OCI-LY3 (cell line): Measurements from ENCODE around the gene MGMT.

ENCODE experiments used
- H2AFZ ChIP-seq: fragments of 200-600, 300-600 bp; shearing (Covaris generic); 2 replicates; pipeline ENCODE4 v1.6.0; 2014; ENCODE audit warnings: antibody characterized with exemption, low read depth, low read length
- H3K27ac ChIP-seq: fragments of 200-600, 300-600 bp; sonication (generic); 2 replicates; pipeline ENCODE4 v1.5.1; 2014; ENCODE audit warnings: mild to moderate bottlenecking, low read length, moderate library complexity, mixed read lengths
- H3K27me3 ChIP-seq: fragments of 200-600, 300-600 bp; sonication (generic); 2 replicates; pipeline ENCODE4 v1.6.1; 2014; ENCODE audit warnings: low read depth, low read length, mixed read lengths
- H3K36me3 ChIP-seq: fragments of 200-600, 300-600 bp; sonication (generic); replicated peaks from 2 replicates; pipeline ENCODE3; 2014; ENCODE audit warnings: low read depth, low read length, mixed read lengths
- H3K4me1 ChIP-seq: fragments of 300-600, 200-600 bp; sonication (generic); 2 replicates; pipeline ENCODE4 v1.6.1; 2014; ENCODE audit warnings: low read length, mixed read lengths
- H3K4me2 ChIP-seq: fragments of 200-600, 300-600 bp; sonication (generic); 2 replicates; pipeline ENCODE4 v1.6.1; 2014; ENCODE audit warnings: low read length, mixed read lengths
- H3K4me3 ChIP-seq: fragments of 300-600, 200-600 bp; sonication (generic); 2 replicates; pipeline ENCODE4 v1.5.1; 2014; ENCODE audit warnings: antibody characterized with exemption, mild to moderate bottlenecking, low read length, moderate library complexity
- H3K79me2 ChIP-seq: fragments of 300-600, 200-600 bp; shearing (Covaris generic); 2 replicates; pipeline ENCODE4 v1.6.1; 2014; ENCODE audit warnings: mild to moderate bottlenecking, low read length, mixed read lengths
- H3K9ac ChIP-seq: fragments of 300-600, 200-600 bp; shearing (Covaris generic); 2 replicates; pipeline ENCODE4 v1.6.0; 2014; ENCODE audit warnings: mild to moderate bottlenecking, low read length, moderate library complexity
- H3K9me3 ChIP-seq: fragments of 200-600, 300-600 bp; shearing (Covaris generic); 2 replicates; pipeline ENCODE4 v1.6.1; 2014; ENCODE audit warnings: low read length, mixed read lengths; ENCODE audit not compliant: insufficient read depth
- H4K20me1 ChIP-seq: fragments of 200-600, 300-600 bp; sonication (generic); 2 replicates; pipeline ENCODE4 v1.6.1; 2016; ENCODE audit warnings: low read length, mixed read lengths; ENCODE audit not compliant: insufficient read depth
- EZH2phosphoT487 ChIP-seq: fragments of 200-600 bp; shearing (Covaris generic); IDR thresholded peaks from 2 replicates; pipeline ENCODE4 v1.6.1; 2018; ENCODE audit warnings: antibody characterized with exemption, mixed run types, low read depth
- TF ChIP-seq, protein P1 (sequence below): fragments of 200-600, 300-600 bp; sonication (generic); IDR thresholded peaks from 2 replicates; pipeline ENCODE4 v1.5.1; 2014; ENCODE audit warnings: antibody characterized with exemption, low read length, low read depth

MGMT gene

DNA sequence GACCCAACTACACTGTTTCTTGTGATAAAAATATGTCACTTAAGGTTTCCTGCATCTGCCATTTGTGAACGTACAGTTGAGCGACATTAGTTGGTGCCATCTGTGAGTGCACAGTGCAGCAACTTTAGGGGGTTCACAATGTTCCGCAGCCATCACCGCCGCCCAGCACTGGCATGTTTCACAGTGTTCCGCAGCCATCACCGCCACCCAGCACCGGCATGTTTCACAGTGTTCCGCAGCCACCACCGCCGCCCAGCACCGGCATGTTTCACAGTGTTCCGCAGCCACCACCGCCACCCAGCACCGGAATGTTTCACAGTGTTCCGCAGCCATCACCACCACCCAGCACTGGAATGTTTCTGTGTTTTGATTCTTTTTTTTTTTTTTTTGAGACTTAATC lies 83.0 kb downstream of the MGMT start:
- Histone ChIP-seq H3K4me1 (no peaks in the 10 kb centered on the region), H3K9me3 (no peaks in the 10 kb centered on the region), H3K9ac (no peak overlapping the region), H3K4me3 (no peak overlapping the region), H3K27me3 (no peaks in the 10 kb centered on the region), H3K79me2 (no peaks in the 10 kb centered on the region), H4K20me1 (no peaks in the 10 kb centered on the region), H2AFZ (no peak overlapping the region), H3K4me2 (no peak overlapping the region), H3K36me3 (no peaks in the 10 kb centered on the region), H3K27ac (no peak overlapping the region)
- no peak for TF ChIP-seq EZH2phosphoT487

DNA sequence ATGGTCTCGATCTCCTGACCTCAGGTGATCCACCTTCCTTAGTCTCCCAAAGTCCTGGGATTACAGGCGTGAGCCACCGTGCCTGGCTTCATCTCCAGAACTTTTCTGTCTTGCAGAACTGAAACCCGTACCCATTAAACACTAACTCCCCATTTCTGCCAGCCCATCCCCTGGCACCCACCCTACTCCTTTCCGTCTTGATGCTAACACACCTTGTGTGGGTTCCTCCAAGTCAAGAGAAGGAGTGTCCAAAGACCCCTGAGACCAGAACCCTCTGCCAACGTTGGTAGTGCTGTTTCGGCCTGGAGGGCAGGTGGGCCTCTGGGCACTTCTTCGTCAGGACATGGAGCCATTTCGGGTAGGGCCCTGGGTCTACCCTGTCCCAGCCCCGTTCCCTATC lies 83.6 kb downstream of the MGMT start:
- H3K79me2 ChIP-seq: no peaks in the 10 kb centered on the region
- TF ChIP-seq, protein P1, sequence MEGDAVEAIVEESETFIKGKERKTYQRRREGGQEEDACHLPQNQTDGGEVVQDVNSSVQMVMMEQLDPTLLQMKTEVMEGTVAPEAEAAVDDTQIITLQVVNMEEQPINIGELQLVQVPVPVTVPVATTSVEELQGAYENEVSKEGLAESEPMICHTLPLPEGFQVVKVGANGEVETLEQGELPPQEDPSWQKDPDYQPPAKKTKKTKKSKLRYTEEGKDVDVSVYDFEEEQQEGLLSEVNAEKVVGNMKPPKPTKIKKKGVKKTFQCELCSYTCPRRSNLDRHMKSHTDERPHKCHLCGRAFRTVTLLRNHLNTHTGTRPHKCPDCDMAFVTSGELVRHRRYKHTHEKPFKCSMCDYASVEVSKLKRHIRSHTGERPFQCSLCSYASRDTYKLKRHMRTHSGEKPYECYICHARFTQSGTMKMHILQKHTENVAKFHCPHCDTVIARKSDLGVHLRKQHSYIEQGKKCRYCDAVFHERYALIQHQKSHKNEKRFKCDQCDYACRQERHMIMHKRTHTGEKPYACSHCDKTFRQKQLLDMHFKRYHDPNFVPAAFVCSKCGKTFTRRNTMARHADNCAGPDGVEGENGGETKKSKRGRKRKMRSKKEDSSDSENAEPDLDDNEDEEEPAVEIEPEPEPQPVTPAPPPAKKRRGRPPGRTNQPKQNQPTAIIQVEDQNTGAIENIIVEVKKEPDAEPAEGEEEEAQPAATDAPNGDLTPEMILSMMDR: no peak
- no peak for TF ChIP-seq EZH2phosphoT487
- no peaks in the 10 kb centered on the region for H3K36me3 ChIP-seq
- H3K27ac ChIP-seq: no peak overlapping the region
- H2AFZ ChIP-seq: no peak overlapping the region
- H3K9me3 ChIP-seq: no peaks in the 10 kb centered on the region
- no peaks in the 10 kb centered on the region for H3K4me1 ChIP-seq
- no peak overlapping the region for H3K4me3 ChIP-seq
- no peak overlapping the region for H3K4me2 ChIP-seq
- no peaks in the 10 kb centered on the region for H3K27me3 ChIP-seq
- H4K20me1 ChIP-seq: no peaks in the 10 kb centered on the region
- no peak overlapping the region for H3K9ac ChIP-seq

DNA sequence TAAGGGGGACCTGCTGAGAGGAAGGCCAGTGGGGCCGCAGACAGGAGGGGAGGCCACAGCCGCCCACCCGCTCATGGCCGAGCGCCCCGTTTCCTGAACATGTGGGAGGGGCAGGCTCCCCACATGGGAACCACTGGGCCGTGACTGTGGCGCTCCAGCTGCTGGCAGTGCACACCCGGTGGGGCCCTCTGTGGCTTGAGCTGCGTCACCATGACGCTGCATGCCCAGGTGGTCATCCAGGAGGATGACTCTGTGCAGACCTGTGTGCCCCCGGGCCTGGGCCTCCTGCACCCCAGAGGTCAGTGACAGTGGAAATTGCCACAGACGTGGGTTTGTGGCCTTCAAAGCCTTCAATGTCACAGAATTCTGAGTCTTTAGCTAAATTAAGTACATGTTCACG lies 85.1 kb downstream of the MGMT start:
- H2AFZ ChIP-seq: no peak overlapping the region
- no peaks in the 10 kb centered on the region for H3K9me3 ChIP-seq
- H3K79me2 ChIP-seq: no peaks in the 10 kb centered on the region
- no peaks in the 10 kb centered on the region for H3K27me3 ChIP-seq
- TF ChIP-seq EZH2phosphoT487: no peak
- TF ChIP-seq, protein P1: no peak
- H3K4me2 ChIP-seq: no peak overlapping the region
- no peaks in the 10 kb centered on the region for H3K4me1 ChIP-seq
- no peak overlapping the region for H3K4me3 ChIP-seq
- no peak overlapping the region for H3K9ac ChIP-seq
- H4K20me1 ChIP-seq: no peaks in the 10 kb centered on the region
- H3K36me3 ChIP-seq: no peaks in the 10 kb centered on the region
- no peak overlapping the region for H3K27ac ChIP-seq

DNA sequence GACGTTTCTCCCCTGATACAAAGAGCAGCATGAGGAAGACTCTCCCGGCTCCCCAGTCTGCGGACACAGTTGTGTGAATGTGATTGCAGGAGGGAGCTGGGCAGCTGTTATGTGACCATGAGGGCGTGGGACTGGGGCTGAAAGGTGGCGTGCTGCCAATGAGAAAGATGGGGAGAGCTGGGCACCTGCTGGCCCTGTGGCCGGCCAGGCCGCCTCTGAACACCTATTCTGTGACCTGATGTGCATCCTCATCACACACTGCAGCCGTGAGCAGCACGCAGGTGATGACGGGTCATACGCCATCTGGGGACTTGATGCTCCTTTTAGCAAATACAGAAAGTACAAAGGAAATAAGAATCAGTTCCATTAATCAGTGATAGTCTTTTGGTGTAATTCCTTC lies 86.9 kb downstream of the MGMT start:
- no peak for TF ChIP-seq EZH2phosphoT487
- TF ChIP-seq, protein P1: no peak
- Histone ChIP-seq H3K27me3 (no peaks in the 10 kb centered on the region), H3K9me3 (no peaks in the 10 kb centered on the region), H3K79me2 (no peaks in the 10 kb centered on the region), H3K9ac (no peak overlapping the region), H3K27ac (no peak overlapping the region), H3K4me2 (no peak overlapping the region), H3K36me3 (no peaks in the 10 kb centered on the region), H3K4me3 (no peak overlapping the region), H3K4me1 (no peaks in the 10 kb centered on the region), H4K20me1 (no peaks in the 10 kb centered on the region), H2AFZ (no peak overlapping the region)

DNA sequence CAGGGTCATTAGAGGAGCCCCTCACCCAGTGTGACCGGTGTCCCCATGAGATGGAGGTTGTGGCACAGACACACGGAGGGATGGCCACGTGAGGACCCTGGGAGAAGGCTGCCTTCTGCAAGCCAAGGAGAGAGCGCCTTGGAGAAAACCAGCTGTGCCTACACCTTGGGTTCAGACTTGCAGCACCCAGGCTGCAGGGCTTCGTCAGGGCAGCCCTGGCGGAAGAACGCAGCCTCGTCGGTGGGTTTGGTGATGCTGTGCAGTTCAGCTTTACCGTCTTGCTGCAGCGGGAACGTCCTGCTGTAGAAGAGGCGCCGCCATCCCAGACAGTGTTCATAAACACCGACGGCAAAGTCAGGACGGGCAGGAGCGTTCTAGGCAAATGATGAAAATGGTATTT lies 89.3 kb downstream of the MGMT start:
- no peaks in the 10 kb centered on the region for H3K36me3 ChIP-seq
- H2AFZ ChIP-seq: no peak overlapping the region
- TF ChIP-seq EZH2phosphoT487: no peak
- TF ChIP-seq, protein P1: no peak
- no peak overlapping the region for H3K9ac ChIP-seq
- no peaks in the 10 kb centered on the region for H3K9me3 ChIP-seq
- no peak overlapping the region for H3K4me2 ChIP-seq
- no peaks in the 10 kb centered on the region for H4K20me1 ChIP-seq
- H3K79me2 ChIP-seq: no peaks in the 10 kb centered on the region
- H3K27ac ChIP-seq: no peak overlapping the region
- H3K27me3 ChIP-seq: no peaks in the 10 kb centered on the region
- no peak overlapping the region for H3K4me3 ChIP-seq
- no peaks in the 10 kb centered on the region for H3K4me1 ChIP-seq
